NCI-H1930 (cell line): ENCODE results near the gene ATP6V1B1.

Experiments used
- DNase-seq, 2 experiments: peaks; one replicate each; lab custom pipeline; 2025; lab: John Stamatoyannopoulos, UW

Gene ATP6V1B1

GRCh38 chr2:70944111-70944690, 8.5 kb downstream of the ATP6V1B1 start:
- DNase-seq, result no peak

GRCh38 chr2:70946832-70947442, 11.2 kb downstream of the ATP6V1B1 start:
- peak in 1 of 2 experiments; percentile 40 for DNase-seq

- no peak for DNase-seq
Observed at GRCh38 chr2:70947556-70948184, 12.0 kb downstream of the ATP6V1B1 start.

- peak; percentile 32 to 62 for DNase-seq
Observed at GRCh38 chr2:70948337-70949003, 12.8 kb downstream of the ATP6V1B1 start.

GRCh38 chr2:70949086-70949485, 13.4 kb downstream of the ATP6V1B1 start:
- no peak for DNase-seq

GRCh38 chr2:70954886-70955285, 19.2 kb downstream of the ATP6V1B1 start:
- no peak for DNase-seq

- no peak for DNase-seq
Observed at GRCh38 chr2:70956141-70956540, 20.4 kb downstream of the ATP6V1B1 start.

GRCh38 chr2:70957798-70958197, 22.1 kb downstream of the ATP6V1B1 start:
- no peak for DNase-seq

- DNase-seq, result no peak
Observed at GRCh38 chr2:70958759-70959158, 23.1 kb downstream of the ATP6V1B1 start.

- DNase-seq, result no peak
Observed at GRCh38 chr2:70959271-70959761, 23.6 kb downstream of the ATP6V1B1 start.

- peak in 1 of 2 experiments; percentile 42 for DNase-seq
Observed at GRCh38 chr2:70959851-70960832, 24.4 kb downstream of the ATP6V1B1 start.

- DNase-seq, result no peak
Observed at GRCh38 chr2:70960833-70961647, 25.3 kb downstream of the ATP6V1B1 start.

GRCh38 chr2:70961648-70961994, 25.9 kb downstream of the ATP6V1B1 start:
- DNase-seq, result no peak

- DNase-seq, result no peak
Observed at GRCh38 chr2:70962211-70962884, 26.6 kb downstream of the ATP6V1B1 start.

GRCh38 chr2:70962885-70963878, 27.5 kb downstream of the ATP6V1B1 start:
- no peak for DNase-seq

GRCh38 chr2:70964133-70964532, 28.4 kb downstream of the ATP6V1B1 start:
- no peak for DNase-seq

- no peak for DNase-seq
Observed at GRCh38 chr2:70964596-70965386, 29.1 kb downstream of the ATP6V1B1 start.

- no peak for DNase-seq
Observed at GRCh38 chr2:70965506-70965905, 29.8 kb downstream of the ATP6V1B1 start.
